HG03066 (cell line): ENCODE data around the gene RGR.
A peak's percentile ranks its signal among the peaks of the same experiment; 100 is the strongest.

Experiments
- ATAC-seq: cut with Tn5 transposase; IDR thresholded peaks from one replicate; pipeline ENCODE4 v1.9.1; 2021; ENCODE audit warnings: low read depth; ENCODE audit not compliant: unreplicated experiment

The RGR gene

GRCh38 chr10:84292502-84292901 is 47.6 kb downstream of the RGR start:
- ATAC-seq = peak; percentile 72

- ATAC-seq = no peak
Measured at GRCh38 chr10:84293171-84293570, 48.3 kb downstream of the RGR start.

GRCh38 chr10:84293574-84294016 is 48.7 kb downstream of the RGR start:
- no peak for ATAC-seq

GRCh38 chr10:84294766-84295447 is 50.1 kb downstream of the RGR start:
- ATAC-seq = no peak

GRCh38 chr10:84296091-84296981 is 51.5 kb downstream of the RGR start:
- ATAC-seq = no peak

- no peak for ATAC-seq
Measured at GRCh38 chr10:84298057-84298456, 53.2 kb downstream of the RGR start.

GRCh38 chr10:84302223-84302622 is 57.4 kb downstream of the RGR start:
- ATAC-seq = no peak

GRCh38 chr10:84306751-84307384 is 62.0 kb downstream of the RGR start:
- ATAC-seq = no peak

- no peak for ATAC-seq
Measured at GRCh38 chr10:84308021-84308420, 63.2 kb downstream of the RGR start.

GRCh38 chr10:84308481-84309304 is 63.8 kb downstream of the RGR start:
- ATAC-seq = peak; percentile 55
